Gastroesophageal sphincter (tissue), 4 donors: ENCODE measurements around the gene THBS4. TPM values are rescaled to one million over a fixed set of nuclear protein-coding genes. Genes with fewer than 3 reads are reported as not detected.

Experiments used
- ATAC-seq: fragments of 150-250 bp; one replicate; pipeline ENCODE4 v1.9.1; 2016; ENCODE audit warnings: mild to moderate bottlenecking, moderate library complexity
- H3K27ac ChIP-seq, 4 donors: fragments of 200-600 bp; sonication (generic) in 3 of 4; 1 replicate in 3 of 4; 2 replicates in 1 of 4; pipeline ENCODE4 v1.5.1; 2016 to 2019
- H3K27me3 ChIP-seq: fragments of 200-600 bp; sonication (generic); one replicate; pipeline ENCODE4 v1.5.1; 2019
- H3K36me3 ChIP-seq, 2 donors: fragments of 200-600 bp; sonication (generic); one replicate each; pipeline ENCODE4 v1.5.1; 2019; ENCODE audit warnings: control low read depth in 1 of 2
- H3K4me1 ChIP-seq, 3 donors: fragments of 200-600 bp; sonication (generic); 1 replicate in 2 of 3; 2 replicates in 1 of 3; pipeline ENCODE4 v1.5.1; 2016 to 2019; ENCODE audit warnings: control low read depth in 2 of 3
- H3K4me3 ChIP-seq, 2 donors: fragments of 200-600 bp; sonication (generic); one replicate each; pipeline ENCODE4 v1.5.1; 2019; ENCODE audit warnings: mild to moderate bottlenecking in 1 of 2, moderate library complexity in 1 of 2
- H3K9me3 ChIP-seq, 3 donors: fragments of 200-600 bp; sonication (generic); one replicate each; pipeline ENCODE4 v1.5.1; 2017 to 2019; ENCODE audit warnings: control low read depth in 2 of 3
- EP300 ChIP-seq: sonication (generic); formaldehyde crosslinking; IDR thresholded peaks from one replicate; pipeline ENCODE4 v1.6.1; 2017; ENCODE audit warnings: antibody characterized with exemption, mild to moderate bottlenecking
- POLR2A ChIP-seq, 2 donors: fragments of 450-650 bp; IDR thresholded peaks; one replicate each; pipeline ENCODE4 v1.6.1; 2017; ENCODE audit warnings: antibody characterized with exemption in 2 of 2, mild to moderate bottlenecking in 2 of 2, moderate library complexity in 1 of 2
- POLR2AphosphoS5 ChIP-seq: sonication (generic); formaldehyde crosslinking; IDR thresholded peaks from one replicate; pipeline ENCODE4 v1.6.1; 2017; ENCODE audit warnings: antibody characterized with exemption
- WGBS, 2 donors: methylation state at CpG; one replicate each; pipeline ENCODE4 v1.1.5; 2018; ENCODE audit warnings: low coverage in 1 of 2; 5-methylcytosine and 5-hydroxymethylcytosine counted together
- total RNA-seq, 4 donors: library from RNA; depleted of rRNA; stranded (reverse); fragments of >200 nt; gene quantifications; one replicate each; pipeline ENCODE4 v1.1.0, GENCODE V29; 2016
- TF ChIP-seq, protein P1 (sequence below), 4 experiments: fragments of 200-600 bp in 2 of 4; fragments of 450-650 bp in 2 of 4; sonication (generic) in 1 of 4; IDR thresholded peaks; one replicate each; pipeline ENCODE4 v1.5.1; 2017 to 2019; ENCODE audit warnings: antibody characterized with exemption in 4 of 4, mild to moderate bottlenecking in 2 of 4, moderate library complexity in 2 of 4

Gene THBS4
- total RNA-seq, 4 donors from 2014 or later = 18.6 to 82.8 (median 29.2) TPM

DNA sequence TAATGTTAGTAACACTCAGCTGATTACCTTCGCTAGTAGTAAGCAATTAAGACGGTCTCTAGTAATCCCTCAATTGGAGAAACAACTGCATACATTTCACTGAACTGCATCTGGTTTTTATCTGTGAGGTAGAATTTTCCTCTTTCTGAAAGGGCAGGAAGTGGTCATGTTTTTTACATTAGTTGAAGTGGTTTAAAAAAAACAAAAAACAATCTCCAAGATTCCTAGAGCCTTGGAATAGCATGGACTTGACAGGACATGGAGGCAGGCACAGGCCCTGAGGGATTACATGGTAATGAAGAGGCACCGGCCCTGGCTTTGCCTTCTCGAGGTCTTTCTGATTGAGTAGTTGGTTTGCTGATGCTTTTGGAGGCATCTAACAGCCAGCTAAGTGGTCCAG lies 25.8 kb downstream of the THBS4 start:
- H3K27me3 ChIP-seq = no peaks in the 10 kb centered on the region
- ATAC-seq = no peak
- H3K4me1 ChIP-seq = no peaks in the 10 kb centered on the region
- H3K4me3 ChIP-seq = no peak overlapping the region
- WGBS, 2 donors = 58 to 68% methylated on average over 4 of the region's 4 CpGs
- H3K36me3 ChIP-seq = no peaks in the 10 kb centered on the region
- H3K9me3 ChIP-seq = no peaks in the 10 kb centered on the region
- TF ChIP-seq EP300 (no peak), POLR2AphosphoS5 (no peak), POLR2A (IDR thresholded peaks at IDR 0.05) (no peak)
- TF ChIP-seq, protein P1, sequence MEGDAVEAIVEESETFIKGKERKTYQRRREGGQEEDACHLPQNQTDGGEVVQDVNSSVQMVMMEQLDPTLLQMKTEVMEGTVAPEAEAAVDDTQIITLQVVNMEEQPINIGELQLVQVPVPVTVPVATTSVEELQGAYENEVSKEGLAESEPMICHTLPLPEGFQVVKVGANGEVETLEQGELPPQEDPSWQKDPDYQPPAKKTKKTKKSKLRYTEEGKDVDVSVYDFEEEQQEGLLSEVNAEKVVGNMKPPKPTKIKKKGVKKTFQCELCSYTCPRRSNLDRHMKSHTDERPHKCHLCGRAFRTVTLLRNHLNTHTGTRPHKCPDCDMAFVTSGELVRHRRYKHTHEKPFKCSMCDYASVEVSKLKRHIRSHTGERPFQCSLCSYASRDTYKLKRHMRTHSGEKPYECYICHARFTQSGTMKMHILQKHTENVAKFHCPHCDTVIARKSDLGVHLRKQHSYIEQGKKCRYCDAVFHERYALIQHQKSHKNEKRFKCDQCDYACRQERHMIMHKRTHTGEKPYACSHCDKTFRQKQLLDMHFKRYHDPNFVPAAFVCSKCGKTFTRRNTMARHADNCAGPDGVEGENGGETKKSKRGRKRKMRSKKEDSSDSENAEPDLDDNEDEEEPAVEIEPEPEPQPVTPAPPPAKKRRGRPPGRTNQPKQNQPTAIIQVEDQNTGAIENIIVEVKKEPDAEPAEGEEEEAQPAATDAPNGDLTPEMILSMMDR (IDR thresholded peaks at IDR 0.05) = no peak
- no peak overlapping the region for H3K27ac ChIP-seq

DNA sequence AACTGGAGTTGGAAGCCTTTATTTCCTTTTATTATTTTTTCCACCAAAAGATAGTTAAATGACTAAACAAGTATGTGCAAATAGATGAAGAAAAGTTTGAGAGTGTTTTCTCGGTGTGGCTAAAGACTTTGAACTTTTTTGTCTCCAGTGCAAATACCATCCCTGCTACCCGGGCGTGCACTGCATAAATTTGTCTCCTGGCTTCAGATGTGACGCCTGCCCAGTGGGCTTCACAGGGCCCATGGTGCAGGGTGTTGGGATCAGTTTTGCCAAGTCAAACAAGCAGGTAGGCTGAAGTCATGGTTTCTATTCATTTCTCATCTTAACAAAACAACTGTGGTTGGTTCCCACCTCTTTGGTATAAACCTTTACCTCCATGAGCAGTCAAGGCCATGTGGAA lies 26.4 kb downstream of the THBS4 start:
- Histone ChIP-seq H3K4me3 (no peak overlapping the region), H3K4me1 (no peaks in the 10 kb centered on the region), H3K36me3 (no peaks in the 10 kb centered on the region), H3K27ac (no peak overlapping the region), H3K9me3 (no peaks in the 10 kb centered on the region), H3K27me3 (no peaks in the 10 kb centered on the region)
- ATAC-seq = no peak
- 84 to 92% methylated on average over 4 of the region's 4 CpGs for WGBS, 2 donors
- TF ChIP-seq POLR2AphosphoS5 (no peak), EP300 (no peak), POLR2A (IDR thresholded peaks at IDR 0.05) (no peak)
- TF ChIP-seq, protein P1 (IDR thresholded peaks at IDR 0.05) = no peak

DNA sequence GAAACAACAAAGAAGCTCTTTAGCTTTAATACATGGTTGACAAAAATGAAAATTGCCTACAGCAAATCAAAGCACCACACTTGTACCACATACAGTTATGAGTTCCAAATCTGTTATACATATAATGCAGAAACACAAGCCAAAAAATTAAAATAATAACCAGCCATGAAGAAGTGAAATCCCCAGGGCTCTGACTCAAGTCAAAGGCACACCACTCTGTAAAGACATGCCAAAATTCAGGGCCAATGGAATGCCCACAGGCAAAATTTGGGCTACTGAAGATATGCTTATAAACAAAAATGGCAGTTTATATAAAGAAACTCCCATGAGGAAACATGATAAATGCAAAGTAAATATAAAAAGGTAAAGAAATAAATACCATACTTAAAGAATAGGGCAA lies 29.0 kb downstream of the THBS4 start:
- ATAC-seq = no peak
- Histone ChIP-seq H3K4me3 (no peak overlapping the region), H3K36me3 (no peaks in the 10 kb centered on the region), H3K27me3 (no peaks in the 10 kb centered on the region), H3K27ac (no peak overlapping the region), H3K4me1 (no peaks in the 10 kb centered on the region), H3K9me3 (no peaks in the 10 kb centered on the region)
- TF ChIP-seq POLR2AphosphoS5 (no peak), EP300 (no peak), POLR2A (IDR thresholded peaks at IDR 0.05) (no peak)
- TF ChIP-seq, protein P1 (IDR thresholded peaks at IDR 0.05) = no peak

DNA sequence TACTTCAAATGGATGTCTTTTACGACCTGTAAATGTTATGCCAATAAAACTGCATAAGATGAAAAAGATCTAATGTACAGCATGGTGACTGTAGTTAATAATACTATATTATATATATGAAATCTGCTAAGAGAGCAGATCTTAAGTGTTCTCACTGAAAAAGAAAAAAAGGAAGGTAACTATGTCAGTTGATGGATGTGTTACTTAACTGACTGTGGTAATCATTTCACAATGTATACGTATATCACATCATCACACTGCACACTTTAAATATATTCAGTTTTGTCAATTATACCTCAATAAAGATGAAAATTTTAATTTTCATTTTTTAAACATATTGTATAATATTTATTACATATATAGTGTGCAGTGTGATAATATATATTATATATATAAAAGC lies 31.9 kb downstream of the THBS4 start:
- no peak overlapping the region for H3K4me3 ChIP-seq
- no peaks in the 10 kb centered on the region for H3K36me3 ChIP-seq
- no peaks in the 10 kb centered on the region for H3K9me3 ChIP-seq
- H3K27me3 ChIP-seq = no peaks in the 10 kb centered on the region
- H3K4me1 ChIP-seq = peaks cover 0 to 9% (median 4%) of the 10 kb centered on the region in 3 donors
- no peak for TF ChIP-seq POLR2AphosphoS5
- no peak for TF ChIP-seq EP300
- TF ChIP-seq POLR2A (IDR thresholded peaks at IDR 0.05) = no peak
- TF ChIP-seq, protein P1 (IDR thresholded peaks at IDR 0.05) = no peak
- H3K27ac ChIP-seq = no peak overlapping the region
- 63 to 80% methylated on average over 2 of the region's 2 CpGs for WGBS, 2 donors
- no peak for ATAC-seq

DNA sequence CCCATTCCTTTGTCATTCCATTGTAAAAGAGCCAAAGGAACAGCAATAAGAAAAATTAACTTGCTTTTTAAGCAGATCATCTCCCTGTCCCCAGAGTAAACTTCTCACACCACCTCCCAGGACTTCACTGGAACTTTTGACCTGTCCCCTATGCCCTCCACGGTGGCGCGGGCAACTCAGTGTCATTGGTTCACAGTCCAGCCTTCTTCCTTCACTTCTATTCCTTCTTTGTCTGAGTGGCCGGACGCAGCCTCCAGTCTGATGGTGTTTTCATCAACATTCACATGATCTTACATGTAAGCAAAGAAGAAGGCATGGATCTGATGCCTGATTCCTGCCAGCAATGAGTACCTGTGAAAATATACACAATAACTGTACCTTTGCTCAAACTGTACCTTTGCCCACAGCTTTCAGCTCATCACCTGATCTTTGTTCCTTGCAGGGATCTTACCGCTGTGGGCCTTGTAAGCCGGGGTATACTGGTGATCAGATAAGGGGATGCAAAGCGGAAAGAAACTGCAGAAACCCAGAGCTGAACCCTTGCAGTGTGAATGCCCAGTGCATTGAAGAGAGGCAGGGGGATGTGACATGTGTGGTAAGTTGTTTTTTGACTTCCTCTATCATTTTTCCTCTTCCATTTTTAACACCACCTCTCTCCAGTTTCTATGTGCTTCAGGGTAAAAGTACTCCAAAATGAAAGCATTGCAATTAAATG lies 32.5 kb downstream of the THBS4 start:
- WGBS, 2 donors = 75 to 92% methylated on average over 6 to 8 of the region's 8 CpGs
- H3K36me3 ChIP-seq = no peaks in the 10 kb centered on the region
- H3K27me3 ChIP-seq = no peaks in the 10 kb centered on the region
- H3K9me3 ChIP-seq = no peaks in the 10 kb centered on the region
- no peak for ATAC-seq
- H3K4me1 ChIP-seq = peaks cover 0 to 9% (median 4%) of the 10 kb centered on the region in 3 donors
- no peak overlapping the region for H3K4me3 ChIP-seq
- no peak overlapping the region for H3K27ac ChIP-seq
- TF ChIP-seq EP300 (no peak), POLR2AphosphoS5 (no peak), POLR2A (IDR thresholded peaks at IDR 0.05) (no peak)
- TF ChIP-seq, protein P1 (IDR thresholded peaks at IDR 0.05) = no peak
